HepG2 (cell line): ENCODE data around the gene ANKRD39. TPM values are rescaled to one million over a fixed set of nuclear protein-coding genes. Genes with fewer than 3 reads are reported as not detected.

ENCODE experiments used
- ASH2L ChIP-seq: fragments of 300-600, 200-600 bp; sonication (generic); IDR thresholded peaks from 2 replicates; pipeline ENCODE4 v1.7.0; 2017; ENCODE audit warnings: low read depth, mild to moderate bottlenecking, moderate library complexity, mixed read lengths, low read length; ENCODE audit not compliant: insufficient read length
- CAMTA2 ChIP-seq: sonication (generic); formaldehyde crosslinking; IDR thresholded peaks from 2 replicates; pipeline ENCODE4 v1.4.0; 2020; ENCODE audit warnings: mild to moderate bottlenecking, missing genetic modification reagents, borderline replicate concordance
- FOXO1 ChIP-seq: sonication (generic); formaldehyde crosslinking; IDR thresholded peaks from 2 replicates; pipeline ENCODE4 v1.4.0; 2020; ENCODE audit warnings: missing genetic modification reagents
- GATAD2A ChIP-seq: IDR thresholded peaks from 2 replicates; pipeline ENCODE4 v1.6.1; 2016
- HMG20B ChIP-seq: conservative IDR thresholded peaks from 2 replicates; pipeline ENCODE4 v1.6.1; 2016; ENCODE audit warnings: missing genetic modification reagents, missing compliant biosample characterization
- HNF4A ChIP-seq: sonication (generic); formaldehyde crosslinking; IDR thresholded peaks from 2 replicates; pipeline ENCODE4 v1.4.0; 2020; ENCODE audit warnings: missing genetic modification reagents
- HOXA5 ChIP-seq: sonication (generic); formaldehyde crosslinking; IDR thresholded peaks from 2 replicates; pipeline ENCODE4 v1.4.0; 2020; ENCODE audit warnings: missing genetic modification reagents
- KLF9 ChIP-seq: IDR thresholded peaks from 2 replicates; pipeline ENCODE4 v1.6.1; 2016; ENCODE audit warnings: low read depth
- MYNN ChIP-seq: sonication (generic); formaldehyde crosslinking; IDR thresholded peaks from 2 replicates; pipeline ENCODE4 v1.4.0; 2020; ENCODE audit warnings: mild to moderate bottlenecking, low read depth, missing genetic modification reagents
- NAIF1 ChIP-seq: sonication (generic); formaldehyde crosslinking; IDR thresholded peaks from 2 replicates; pipeline ENCODE4 v1.5.0; 2020; ENCODE audit warnings: mild to moderate bottlenecking, missing genetic modification reagents, borderline replicate concordance
- NONO ChIP-seq, 2 experiments: fragments of 450-650 bp in 1 of 2; sonication (generic) in 1 of 2; formaldehyde crosslinking in 1 of 2; IDR thresholded peaks in 1 of 2; conservative IDR thresholded peaks in 1 of 2; 2 replicates each; pipeline versions ENCODE4 v1.6.1 to v1.8.0; 2017 to 2022; ENCODE audit warnings: mild to moderate bottlenecking in 1 of 2, missing genetic modification reagents in 1 of 2, moderate library complexity in 1 of 2
- PAF1 ChIP-seq: IDR thresholded peaks from 2 replicates; pipeline ENCODE4 v1.6.1; 2016; ENCODE audit warnings: missing genetic modification reagents, missing compliant biosample characterization
- PRPF4 ChIP-seq: fragments of 200-400 bp; formaldehyde crosslinking; IDR thresholded peaks from 2 replicates; pipeline ENCODE4 v1.6.1; 2016; ENCODE audit warnings: low read length, low read depth; ENCODE audit not compliant: poor library complexity, severe bottlenecking
- ZKSCAN1 ChIP-seq: fragments of 150-350 bp; IDR thresholded peaks from 2 replicates; pipeline ENCODE4 v1.6.1; 2014; ENCODE audit warnings: low read length
- ZNF17 ChIP-seq: sonication (generic); formaldehyde crosslinking; IDR thresholded peaks from 2 replicates; pipeline ENCODE4 v1.5.0; 2020; ENCODE audit warnings: mild to moderate bottlenecking, missing genetic modification reagents
- ZNF362 ChIP-seq: sonication (generic); formaldehyde crosslinking; IDR thresholded peaks from 2 replicates; pipeline ENCODE4 v1.4.0; 2020; ENCODE audit warnings: missing genetic modification reagents, mild to moderate bottlenecking, borderline replicate concordance
- ZNF496 ChIP-seq: sonication (generic); formaldehyde crosslinking; IDR thresholded peaks from 2 replicates; pipeline ENCODE4 v1.8.1; 2023; ENCODE audit warnings: mild to moderate bottlenecking, moderate library complexity, missing genetic modification reagents; ENCODE audit not compliant: insufficient replicate concordance
- ZNF574 ChIP-seq: sonication (generic); formaldehyde crosslinking; IDR thresholded peaks from 2 replicates; pipeline ENCODE4 v1.4.0; 2020; ENCODE audit warnings: missing genetic modification reagents
- ZNF674 ChIP-seq: sonication (generic); formaldehyde crosslinking; IDR thresholded peaks from 2 replicates; pipeline ENCODE4 v1.5.0; 2020; ENCODE audit warnings: low read depth, mild to moderate bottlenecking, missing genetic modification reagents
- ZNF7 ChIP-seq: IDR thresholded peaks from 2 replicates; pipeline ENCODE4 v1.6.1; 2016; ENCODE audit warnings: missing biosample characterization, missing genetic modification reagents
- ZSCAN12 ChIP-seq: sonication (generic); formaldehyde crosslinking; IDR thresholded peaks from 2 replicates; pipeline ENCODE4 v1.9.0; 2021; ENCODE audit warnings: mild to moderate bottlenecking, missing genetic modification reagents
- polyA plus RNA-seq, 8 experiments: library from polyadenylated mRNA; depleted of rRNA in 3 of 8; stranded (reverse) in 7 of 8; unstranded in 1 of 8; fragments of >200 nt; fragmentation: Illumina TruSeq in 4 of 8; extraction: Trizol in 4 of 8; gene quantifications; 2 replicates each; pipeline versions ENCODE4 v1.2.1 to v1.2.3, GENCODE V29; 2011 to 2016; ENCODE audit warnings: low read depth in 4 of 8, missing spikeins in 1 of 8, mixed read lengths in 1 of 8; ENCODE audit not compliant: insufficient read depth in 1 of 8
- total RNA-seq, 5 experiments: library from RNA; depleted of rRNA; stranded (reverse); fragments of >200 nt; fragmentation: Illumina TruSeq; extraction: Trizol; gene quantifications; 2 replicates each; pipeline ENCODE4 v1.2.3, GENCODE V29; 2016; ENCODE audit warnings: low read depth in 1 of 5
- TF ChIP-seq, protein P1 (sequence below): sonication (generic); formaldehyde crosslinking; IDR thresholded peaks from 2 replicates; pipeline ENCODE4 v1.8.1; 2023; ENCODE audit warnings: missing genetic modification reagents, mild to moderate bottlenecking, borderline replicate concordance
- TF ChIP-seq, protein P2 (sequence below): sonication (generic); formaldehyde crosslinking; IDR thresholded peaks from 2 replicates; pipeline ENCODE4 v1.4.0; 2020; ENCODE audit warnings: missing genetic modification reagents
- TF ChIP-seq, protein P3 (sequence below): sonication (generic); formaldehyde crosslinking; IDR thresholded peaks from 2 replicates; pipeline ENCODE4 v1.8.1; 2023; ENCODE audit warnings: mild to moderate bottlenecking, missing genetic modification reagents, borderline replicate concordance

ANKRD39 gene
- total and polyA plus RNA-seq, 2 of the 13 experiments (the other 11 are each of a cell fraction or from before 2014, with no cell fraction given) = 23.2 to 24.8 TPM

GRCh38 chr2:96815326-96816126, 42.3 kb downstream of the ANKRD39 start (continued):
- TF ChIP-seq ZNF674 (CRISPR knock-in tag) = no peak
- TF ChIP-seq CAMTA2 (CRISPR knock-in tag) = no peak
- TF ChIP-seq MYNN (CRISPR knock-in tag) = no peak
- no peak; the same call in 1 of the 2 replicates for TF ChIP-seq FOXO1 (CRISPR knock-in tag)
- no peak for TF ChIP-seq NONO (IDR thresholded peaks at IDR 0.05)
- no peak for TF ChIP-seq NONO (CRISPR knock-in tag; conservative IDR thresholded peaks at IDR 0.05)
- no peak for TF ChIP-seq KLF9 (CRISPR knock-in tag)
- no peak for TF ChIP-seq PAF1 (CRISPR knock-in tag)
- no peak for TF ChIP-seq NAIF1
- peak; percentile 36 for TF ChIP-seq GATAD2A (CRISPR knock-in tag)
- TF ChIP-seq HNF4A (CRISPR knock-in tag) = no peak
- no peak for TF ChIP-seq ZNF17 (CRISPR knock-in tag)
- no peak for TF ChIP-seq HMG20B (CRISPR knock-in tag)
- TF ChIP-seq, protein P1, sequence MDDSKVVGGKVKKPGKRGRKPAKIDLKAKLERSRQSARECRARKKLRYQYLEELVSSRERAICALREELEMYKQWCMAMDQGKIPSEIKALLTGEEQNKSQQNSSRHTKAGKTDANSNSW (CRISPR knock-in tag) = no peak
- TF ChIP-seq ZNF7 (CRISPR knock-in tag) = no peak
- TF ChIP-seq, protein P2, sequence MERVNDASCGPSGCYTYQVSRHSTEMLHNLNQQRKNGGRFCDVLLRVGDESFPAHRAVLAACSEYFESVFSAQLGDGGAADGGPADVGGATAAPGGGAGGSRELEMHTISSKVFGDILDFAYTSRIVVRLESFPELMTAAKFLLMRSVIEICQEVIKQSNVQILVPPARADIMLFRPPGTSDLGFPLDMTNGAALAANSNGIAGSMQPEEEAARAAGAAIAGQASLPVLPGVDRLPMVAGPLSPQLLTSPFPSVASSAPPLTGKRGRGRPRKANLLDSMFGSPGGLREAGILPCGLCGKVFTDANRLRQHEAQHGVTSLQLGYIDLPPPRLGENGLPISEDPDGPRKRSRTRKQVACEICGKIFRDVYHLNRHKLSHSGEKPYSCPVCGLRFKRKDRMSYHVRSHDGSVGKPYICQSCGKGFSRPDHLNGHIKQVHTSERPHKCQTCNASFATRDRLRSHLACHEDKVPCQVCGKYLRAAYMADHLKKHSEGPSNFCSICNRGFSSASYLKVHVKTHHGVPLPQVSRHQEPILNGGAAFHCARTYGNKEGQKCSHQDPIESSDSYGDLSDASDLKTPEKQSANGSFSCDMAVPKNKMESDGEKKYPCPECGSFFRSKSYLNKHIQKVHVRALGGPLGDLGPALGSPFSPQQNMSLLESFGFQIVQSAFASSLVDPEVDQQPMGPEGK (CRISPR knock-in tag) = no peak
- no peak for TF ChIP-seq PRPF4
- no peak for TF ChIP-seq ZSCAN12
- TF ChIP-seq ASH2L = peak; percentile 88
- TF ChIP-seq ZNF574 (CRISPR knock-in tag) = no peak; the same call in 1 of the 2 replicates
- peak; percentile 49; the same call in 1 of the 2 replicates for TF ChIP-seq ZNF362 (CRISPR knock-in tag)
- TF ChIP-seq ZKSCAN1 = no peak
- TF ChIP-seq HOXA5 (CRISPR knock-in tag) = no peak
- TF ChIP-seq, protein P3, sequence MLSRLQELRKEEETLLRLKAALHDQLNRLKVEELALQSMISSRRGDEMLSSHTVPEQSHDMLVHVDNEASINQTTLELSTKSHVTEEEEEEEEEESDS (CRISPR knock-in tag) = no peak
- TF ChIP-seq ZNF496 (CRISPR knock-in tag) = no peak
